ENCODE measurements around the gene EOLA1.
A peak's percentile ranks its signal among the peaks of the same experiment; 100 is the strongest.
"Not testable (repeated sequence)": the region's sequence is repeated elsewhere in the genome, so short reads cannot be mapped to it uniquely, and the experiment has no call there.

Gene EOLA1

GRCh38 chrX:149539283-149540130, 1.3 kb upstream of the EOLA1 start:
- H3K27ac ChIP-seq (ENCODE audit: poor library complexity, severe bottlenecking): peak overlapping the region; percentile 62
- H3K9me3 ChIP-seq (ENCODE audit: severe bottlenecking): no peaks in the 10 kb centered on the region
- peak overlapping the region; percentile 48 for H3K4me3 ChIP-seq (ENCODE audit: severe bottlenecking)
- no peaks in the 10 kb centered on the region for H3K36me3 ChIP-seq (ENCODE audit: low read depth)
- TF ChIP-seq CTCF (IDR thresholded peaks at IDR 0.05; ENCODE audit: poor library complexity, severe bottlenecking): no peak
- H3K27me3 ChIP-seq (ENCODE audit: insufficient read depth, poor library complexity, severe bottlenecking): no peaks in the 10 kb centered on the region
- ATAC-seq (ENCODE audit: low read depth) (peak; percentile 71), DNase-seq (ENCODE audit: low spot score) (peak; percentile 86)
- H3K4me1 ChIP-seq (ENCODE audit: insufficient read depth, poor library complexity, severe bottlenecking): no peaks in the 10 kb centered on the region

- no peaks in the 10 kb centered on the region for H3K9me3 ChIP-seq (ENCODE audit: severe bottlenecking)
- H3K36me3 ChIP-seq (ENCODE audit: low read depth): no peaks in the 10 kb centered on the region
- H3K27ac ChIP-seq (ENCODE audit: poor library complexity, severe bottlenecking): peak overlapping the region; percentile 62
- ATAC-seq (ENCODE audit: low read depth): no peak
- peak overlapping the region; percentile 54 for H3K4me3 ChIP-seq (ENCODE audit: severe bottlenecking)
- peak; percentile 89 for DNase-seq (ENCODE audit: low spot score)
- H3K4me1 ChIP-seq (ENCODE audit: insufficient read depth, poor library complexity, severe bottlenecking): no peaks in the 10 kb centered on the region
- H3K27me3 ChIP-seq (ENCODE audit: insufficient read depth, poor library complexity, severe bottlenecking): no peaks in the 10 kb centered on the region
- TF ChIP-seq CTCF (IDR thresholded peaks at IDR 0.05; ENCODE audit: poor library complexity, severe bottlenecking): no peak
Measured at GRCh38 chrX:149540131-149540620, 636 bp upstream of the EOLA1 start.

GRCh38 chrX:149541521-149542047, 772 bp downstream of the EOLA1 start:
- Histone ChIP-seq H3K36me3 (ENCODE audit: low read depth) (no peaks in the 10 kb centered on the region), H3K27me3 (ENCODE audit: insufficient read depth, poor library complexity, severe bottlenecking) (no peaks in the 10 kb centered on the region), H3K9me3 (ENCODE audit: severe bottlenecking) (no peaks in the 10 kb centered on the region), H3K4me3 (ENCODE audit: severe bottlenecking) (peak overlapping the region; percentile 54), H3K27ac (ENCODE audit: poor library complexity, severe bottlenecking) (peak overlapping the region; percentile 62), H3K4me1 (ENCODE audit: insufficient read depth, poor library complexity, severe bottlenecking) (no peaks in the 10 kb centered on the region)
- DNase-seq (ENCODE audit: low spot score): no peak
- no peak for TF ChIP-seq CTCF (IDR thresholded peaks at IDR 0.05; ENCODE audit: poor library complexity, severe bottlenecking)
- no peak for ATAC-seq (ENCODE audit: low read depth)

- not testable (repeated sequence) for H3K4me1 ChIP-seq (ENCODE audit: insufficient read depth, poor library complexity, severe bottlenecking); ATAC-seq (ENCODE audit: low read depth); H3K36me3 ChIP-seq (ENCODE audit: low read depth); H3K9me3 ChIP-seq (ENCODE audit: severe bottlenecking); H3K27ac ChIP-seq (ENCODE audit: poor library complexity, severe bottlenecking); H3K27me3 ChIP-seq (ENCODE audit: insufficient read depth, poor library complexity, severe bottlenecking); H3K4me3 ChIP-seq (ENCODE audit: severe bottlenecking); DNase-seq (ENCODE audit: low spot score)
Measured at GRCh38 chrX:149545545-149546543, 5.0 kb downstream of the EOLA1 start.

- DNase-seq (ENCODE audit: low spot score); H3K27ac ChIP-seq (ENCODE audit: poor library complexity, severe bottlenecking); ATAC-seq (ENCODE audit: low read depth); H3K4me1 ChIP-seq (ENCODE audit: insufficient read depth, poor library complexity, severe bottlenecking); H3K9me3 ChIP-seq (ENCODE audit: severe bottlenecking); H3K27me3 ChIP-seq (ENCODE audit: insufficient read depth, poor library complexity, severe bottlenecking); H3K36me3 ChIP-seq (ENCODE audit: low read depth); H3K4me3 ChIP-seq (ENCODE audit: severe bottlenecking): not testable (repeated sequence)
Measured at GRCh38 chrX:149546962-149547361, 6.2 kb downstream of the EOLA1 start.

- H3K4me1 ChIP-seq (ENCODE audit: insufficient read depth, poor library complexity, severe bottlenecking); H3K9me3 ChIP-seq (ENCODE audit: severe bottlenecking); H3K27me3 ChIP-seq (ENCODE audit: insufficient read depth, poor library complexity, severe bottlenecking); DNase-seq (ENCODE audit: low spot score); ATAC-seq (ENCODE audit: low read depth); H3K27ac ChIP-seq (ENCODE audit: poor library complexity, severe bottlenecking); H3K36me3 ChIP-seq (ENCODE audit: low read depth); H3K4me3 ChIP-seq (ENCODE audit: severe bottlenecking): not testable (repeated sequence)
Measured at GRCh38 chrX:149547782-149548181, 7.0 kb downstream of the EOLA1 start.

GRCh38 chrX:149549701-149550100, 8.9 kb downstream of the EOLA1 start, which contains the start of gene HSFX3:
Gene HSFX3 (minus strand): TSS chrX:149549924. CDS start chrX:149549852, 72 bp downstream.
- ATAC-seq (ENCODE audit: low read depth); H3K4me1 ChIP-seq (ENCODE audit: insufficient read depth, poor library complexity, severe bottlenecking); H3K9me3 ChIP-seq (ENCODE audit: severe bottlenecking): not testable (repeated sequence)

GRCh38 chrX:149550454-149550853, 9.6 kb downstream of the EOLA1 start:
- DNase-seq (ENCODE audit: low spot score); H3K4me3 ChIP-seq (ENCODE audit: severe bottlenecking); H3K27me3 ChIP-seq (ENCODE audit: insufficient read depth, poor library complexity, severe bottlenecking); ATAC-seq (ENCODE audit: low read depth); H3K36me3 ChIP-seq (ENCODE audit: low read depth); H3K4me1 ChIP-seq (ENCODE audit: insufficient read depth, poor library complexity, severe bottlenecking); H3K9me3 ChIP-seq (ENCODE audit: severe bottlenecking); H3K27ac ChIP-seq (ENCODE audit: poor library complexity, severe bottlenecking): not testable (repeated sequence)

More at GRCh38 chrX:149549701-149550100, 8.9 kb downstream of the EOLA1 start, which contains the start of gene HSFX3:
- H3K36me3 ChIP-seq (ENCODE audit: low read depth); H3K27me3 ChIP-seq (ENCODE audit: insufficient read depth, poor library complexity, severe bottlenecking); H3K27ac ChIP-seq (ENCODE audit: poor library complexity, severe bottlenecking); DNase-seq (ENCODE audit: low spot score); H3K4me3 ChIP-seq (ENCODE audit: severe bottlenecking): not testable (repeated sequence)
